GM23248 (cell line): ENCODE results near the gene ZNF488.

Experiments
- EZH2 ChIP-seq: fragments of 200-600 bp; sonication (generic); IDR thresholded peaks from 2 replicates; pipeline ENCODE4 v1.6.1; 2018; ENCODE audit warnings: antibody characterized with exemption, mild to moderate bottlenecking; ENCODE audit not compliant: insufficient read depth, poor library complexity, severe bottlenecking
- EZH2phosphoT487 ChIP-seq: fragments of 200-600 bp; sonication (generic); IDR thresholded peaks from 2 replicates; pipeline ENCODE4 v1.6.1; 2018; ENCODE audit warnings: antibody characterized with exemption, moderate library complexity, mild to moderate bottlenecking, low read depth; ENCODE audit not compliant: insufficient read depth

DNA sequence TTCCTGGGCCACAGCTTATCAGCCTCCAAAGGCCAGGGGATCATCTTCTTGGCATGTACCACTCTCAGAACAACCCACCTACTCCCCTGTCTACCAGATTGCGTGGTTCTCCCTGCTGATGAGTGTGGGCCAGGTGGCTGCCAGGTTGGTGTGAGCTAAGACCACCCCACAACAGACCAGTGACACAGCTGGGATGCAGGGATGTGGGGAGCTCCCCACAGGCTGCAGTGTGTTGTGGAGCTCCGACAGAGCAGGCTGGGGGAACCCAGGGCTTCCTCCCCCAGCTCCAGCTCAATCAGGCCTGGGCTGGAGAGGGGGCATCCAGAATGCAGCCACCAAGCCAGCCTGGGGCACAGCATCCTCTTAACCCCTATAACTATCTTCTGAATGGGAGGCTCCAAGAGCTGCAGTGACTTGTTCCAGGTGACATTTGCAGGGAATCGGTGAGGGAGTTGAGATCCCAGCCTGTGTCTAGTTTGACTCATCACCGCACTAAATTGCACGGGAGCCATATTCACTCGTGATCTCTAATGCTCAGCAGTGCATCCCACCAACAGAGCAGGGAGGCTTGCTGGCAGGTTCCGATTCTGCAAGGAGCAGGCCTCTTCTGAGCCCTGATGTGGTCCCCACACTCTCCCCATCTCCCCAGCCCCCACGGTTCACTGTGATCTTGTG is 62.4 kb downstream of the ZNF488 start:
- TF ChIP-seq EZH2 (no peak), EZH2phosphoT487 (no peak)
